ENCODE results near the gene ADRM1.

Gene ADRM1

DNA sequence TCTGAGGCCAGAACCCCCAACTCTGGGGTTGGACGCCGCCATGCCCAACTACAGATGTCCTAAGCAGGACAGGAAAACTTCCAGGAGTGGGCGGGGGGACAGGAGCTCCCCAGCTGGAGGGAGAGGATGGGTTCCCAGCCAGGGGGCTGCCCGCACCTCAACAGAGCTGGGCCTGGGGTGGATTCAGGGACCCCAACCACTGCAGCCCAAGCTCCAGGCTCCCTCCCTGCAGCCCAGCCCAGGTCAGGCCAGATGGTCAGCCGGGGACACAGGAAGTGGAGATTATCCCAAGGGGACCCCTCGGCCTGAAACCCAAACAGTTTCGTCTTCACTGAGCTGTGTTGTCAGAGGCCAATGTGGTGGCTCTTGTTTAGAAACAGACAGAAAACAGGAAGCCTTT is 54.9 kb downstream of the ADRM1 start:
- H3K4me3 ChIP-seq (ENCODE audit: low read depth, low read length) = no peak overlapping the region

More for the DNA sequence above, 54.9 kb downstream of the ADRM1 start:
- Histone ChIP-seq H3K27me3 (ENCODE audit: control insufficient read depth, insufficient read depth, low read length) (no peaks in the 10 kb centered on the region), H3K79me2 (peaks cover 2% of the 10 kb centered on the region), H3K36me3 (ENCODE audit: control insufficient read depth, insufficient read depth, low read length) (no peaks in the 10 kb centered on the region), H3K27ac (peak overlapping the region; percentile 70), H3K4me2 (ENCODE audit: low read length) (peak overlapping the region; percentile 21), H3K9ac (no peak overlapping the region), H3K9me3 (ENCODE audit: control insufficient read depth, low read length) (no peaks in the 10 kb centered on the region), H3K4me1 (peaks cover 20% of the 10 kb centered on the region), H2AFZ (no peak overlapping the region)
- TF ChIP-seq, protein P1, sequence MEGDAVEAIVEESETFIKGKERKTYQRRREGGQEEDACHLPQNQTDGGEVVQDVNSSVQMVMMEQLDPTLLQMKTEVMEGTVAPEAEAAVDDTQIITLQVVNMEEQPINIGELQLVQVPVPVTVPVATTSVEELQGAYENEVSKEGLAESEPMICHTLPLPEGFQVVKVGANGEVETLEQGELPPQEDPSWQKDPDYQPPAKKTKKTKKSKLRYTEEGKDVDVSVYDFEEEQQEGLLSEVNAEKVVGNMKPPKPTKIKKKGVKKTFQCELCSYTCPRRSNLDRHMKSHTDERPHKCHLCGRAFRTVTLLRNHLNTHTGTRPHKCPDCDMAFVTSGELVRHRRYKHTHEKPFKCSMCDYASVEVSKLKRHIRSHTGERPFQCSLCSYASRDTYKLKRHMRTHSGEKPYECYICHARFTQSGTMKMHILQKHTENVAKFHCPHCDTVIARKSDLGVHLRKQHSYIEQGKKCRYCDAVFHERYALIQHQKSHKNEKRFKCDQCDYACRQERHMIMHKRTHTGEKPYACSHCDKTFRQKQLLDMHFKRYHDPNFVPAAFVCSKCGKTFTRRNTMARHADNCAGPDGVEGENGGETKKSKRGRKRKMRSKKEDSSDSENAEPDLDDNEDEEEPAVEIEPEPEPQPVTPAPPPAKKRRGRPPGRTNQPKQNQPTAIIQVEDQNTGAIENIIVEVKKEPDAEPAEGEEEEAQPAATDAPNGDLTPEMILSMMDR (IDR thresholded peaks at IDR 0.05) = no peak
